Esophagus squamous epithelium (tissue), 4 donors: ENCODE measurements around the gene PCDHB10.

Experiments used
- POLR2A ChIP-seq, 4 donors: fragments of 450-650 bp; IDR thresholded peaks; one replicate each; pipeline ENCODE4 v1.6.1; 2017; ENCODE audit warnings: antibody characterized with exemption in 4 of 4, mild to moderate bottlenecking in 4 of 4, moderate library complexity in 3 of 4
- TF ChIP-seq, protein P1 (sequence below), 6 experiments: fragments of 450-650 bp in 4 of 6; fragments of 200-600 bp in 2 of 6; sonication (generic) in 2 of 6; IDR thresholded peaks; one replicate each; pipeline ENCODE4 v1.5.1; 2016 to 2019; ENCODE audit warnings: antibody characterized with exemption in 6 of 6, mild to moderate bottlenecking in 4 of 6, moderate library complexity in 4 of 6

DNA sequence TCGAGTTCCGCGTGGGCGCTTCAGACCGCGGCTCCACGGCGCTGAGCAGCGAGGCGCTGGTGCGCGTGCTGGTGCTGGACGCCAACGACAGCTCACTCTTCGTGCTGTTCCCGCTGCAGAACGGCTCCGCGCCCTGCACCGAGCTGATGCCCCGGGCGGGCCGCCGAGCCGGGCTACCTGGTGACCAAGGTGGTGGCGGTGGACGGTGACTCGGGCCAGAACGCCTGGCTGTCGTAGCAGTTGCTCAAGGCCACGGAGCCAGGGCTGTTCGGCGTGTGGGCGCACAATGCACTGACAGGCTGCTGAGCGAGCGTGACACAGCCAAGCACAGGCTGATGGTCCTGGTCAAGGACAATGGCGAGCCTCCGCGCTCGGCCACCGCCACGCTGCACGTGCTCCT, 49.3 kb downstream of the PCDHB10 start:
- TF ChIP-seq, protein P1, sequence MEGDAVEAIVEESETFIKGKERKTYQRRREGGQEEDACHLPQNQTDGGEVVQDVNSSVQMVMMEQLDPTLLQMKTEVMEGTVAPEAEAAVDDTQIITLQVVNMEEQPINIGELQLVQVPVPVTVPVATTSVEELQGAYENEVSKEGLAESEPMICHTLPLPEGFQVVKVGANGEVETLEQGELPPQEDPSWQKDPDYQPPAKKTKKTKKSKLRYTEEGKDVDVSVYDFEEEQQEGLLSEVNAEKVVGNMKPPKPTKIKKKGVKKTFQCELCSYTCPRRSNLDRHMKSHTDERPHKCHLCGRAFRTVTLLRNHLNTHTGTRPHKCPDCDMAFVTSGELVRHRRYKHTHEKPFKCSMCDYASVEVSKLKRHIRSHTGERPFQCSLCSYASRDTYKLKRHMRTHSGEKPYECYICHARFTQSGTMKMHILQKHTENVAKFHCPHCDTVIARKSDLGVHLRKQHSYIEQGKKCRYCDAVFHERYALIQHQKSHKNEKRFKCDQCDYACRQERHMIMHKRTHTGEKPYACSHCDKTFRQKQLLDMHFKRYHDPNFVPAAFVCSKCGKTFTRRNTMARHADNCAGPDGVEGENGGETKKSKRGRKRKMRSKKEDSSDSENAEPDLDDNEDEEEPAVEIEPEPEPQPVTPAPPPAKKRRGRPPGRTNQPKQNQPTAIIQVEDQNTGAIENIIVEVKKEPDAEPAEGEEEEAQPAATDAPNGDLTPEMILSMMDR (IDR thresholded peaks at IDR 0.05): no peak
- no peak for TF ChIP-seq POLR2A (IDR thresholded peaks at IDR 0.05)
